Erythroblast (primary cell): ENCODE measurements around the gene HSPA8.

Experiments
- DNase-seq, 2 experiments: peaks; one replicate each; lab custom pipeline; 2025; lab: John Stamatoyannopoulos, UW
- GATA1 ChIP-seq: IDR thresholded peaks from 2 replicates; pipeline ENCODE4 v1.6.1; 2011; ENCODE audit warnings: low read depth, mild to moderate bottlenecking, control low read depth, low read length, moderate library complexity
- POLR2A ChIP-seq: IDR thresholded peaks from 2 replicates; pipeline ENCODE4 v1.6.1; 2011; ENCODE audit warnings: mild to moderate bottlenecking, low read length

HSPA8 gene

GRCh38 chr11:123062892-123063825 is 1.2 kb upstream of the HSPA8 start:
- no peak for TF ChIP-seq POLR2A
- no peak for TF ChIP-seq GATA1
- DNase-seq, result peak; percentile 81 to 83

- peak; percentile 75 for TF ChIP-seq POLR2A
- no peak for TF ChIP-seq GATA1
- peak; percentile 99 for DNase-seq
Observed at GRCh38 chr11:123062158-123062891, 389 bp upstream of the HSPA8 start.

- peak; percentile 32 to 48 for DNase-seq
- no peak for TF ChIP-seq POLR2A
Observed at GRCh38 chr11:123060277-123061000, 1.5 kb downstream of the HSPA8 start.

- DNase-seq, result peak in 1 of 2 experiments; percentile 32
Observed at GRCh38 chr11:123059041-123059920, 2.7 kb downstream of the HSPA8 start.

- no peak for DNase-seq
Observed at GRCh38 chr11:123057661-123058305, 4.2 kb downstream of the HSPA8 start.

GRCh38 chr11:123056835-123057491 is 5.0 kb downstream of the HSPA8 start:
- DNase-seq, result no peak
- no peak for TF ChIP-seq GATA1
- TF ChIP-seq POLR2A, result peak; percentile 35

More at GRCh38 chr11:123057661-123058305, 4.2 kb downstream of the HSPA8 start:
- TF ChIP-seq POLR2A, result no peak
- no peak for TF ChIP-seq GATA1

GRCh38 chr11:123055191-123055901 is 6.6 kb downstream of the HSPA8 start:
- DNase-seq, result peak in 1 of 2 experiments; percentile 11
- no peak for TF ChIP-seq POLR2A
- no peak for TF ChIP-seq GATA1

- TF ChIP-seq GATA1 (no peak), POLR2A (peak; percentile 37)
- peak; percentile 72 to 80 for DNase-seq
Observed at GRCh38 chr11:123054301-123055065, 7.5 kb downstream of the HSPA8 start.

- no peak for TF ChIP-seq GATA1
- peak; percentile 26 for TF ChIP-seq POLR2A
- DNase-seq, result no peak
Observed at GRCh38 chr11:123052901-123053721, 8.8 kb downstream of the HSPA8 start.

- TF ChIP-seq GATA1, result no peak
- no peak for TF ChIP-seq POLR2A
- DNase-seq, result no peak
Observed at GRCh38 chr11:123051634-123052033, 10.3 kb downstream of the HSPA8 start.
